Psoas muscle (tissue), 8 donors: ENCODE measurements around the gene THSD1. TPM values are rescaled to one million over a fixed set of nuclear protein-coding genes. Genes with fewer than 3 reads are reported as not detected.

Experiments
- ATAC-seq, 4 donors: fragments of 200-7000 bp; cut with Tn5 transposase; one replicate each; pipeline ENCODE4 v1.9.1; 2020; ENCODE audit warnings: moderate library complexity in 3 of 4, mild to moderate bottlenecking in 2 of 4
- DNase-seq, 2 donors: peaks; one replicate each; pipeline ENCODE4 v3.0.0-alpha.2; 2020
- H3K27ac ChIP-seq: fragments of 200-600 bp; one replicate; pipeline ENCODE4 v1.8.0; 2022
- H3K27me3 ChIP-seq, 3 donors: fragments of 200-600 bp in 1 of 3; one replicate each; pipeline versions ENCODE4 v1.6.1 to v1.8.0; 2013 to 2022; ENCODE audit warnings: low read length in 2 of 3, mild to moderate bottlenecking in 2 of 3, moderate library complexity in 1 of 3; ENCODE audit not compliant: insufficient read depth in 3 of 3
- H3K36me3 ChIP-seq, 2 donors: fragments of 200-600 bp in 1 of 2; one replicate each; pipeline versions ENCODE4 v1.6.1 to v1.8.0; 2013 to 2022; ENCODE audit warnings: low read depth in 1 of 2, mild to moderate bottlenecking in 1 of 2, moderate library complexity in 1 of 2; ENCODE audit not compliant: insufficient read depth in 1 of 2
- H3K4me1 ChIP-seq: fragments of 200-600 bp; one replicate; pipeline ENCODE4 v1.8.0; 2022
- H3K4me3 ChIP-seq: fragments of 200-600 bp; one replicate; pipeline ENCODE4 v1.8.0; 2022; ENCODE audit warnings: mild to moderate bottlenecking
- H3K9me3 ChIP-seq: fragments of 200-600 bp; one replicate; pipeline ENCODE4 v1.8.0; 2022
- WGBS, 3 donors: extraction: QIAGEN DNeasy Blood & Tissue Kit; methylation state at CpG; one replicate each; pipeline versions ENCODE4 v1.1.6 to v1.1.7; 2013; 5-methylcytosine and 5-hydroxymethylcytosine counted together
- intact Hi-C, 2 donors: fragments of 100-400 bp; cut with DNase I; formaldehyde crosslinking; loops; one replicate each; pipeline versions ENCODE4 v1.11.0 to v1.14.2; 2022
- polyA plus RNA-seq, 3 donors: library from polyadenylated mRNA; stranded (reverse); fragments of 200-250 nt; gene quantifications; one replicate each; pipeline ENCODE4 v1.2.3, GENCODE V29; 2013
- total RNA-seq, 4 donors: library from RNA; stranded (reverse); fragmentation: NEBNext Ultra II Directional in 2 of 4; extraction: Animal tissue kit (Norgen Biotek cat#: 25700) in 2 of 4; gene quantifications; one replicate each; pipeline versions ENCODE4 v1.2.1 to v1.2.4, GENCODE V29; 2021 to 2023
- TF ChIP-seq, protein P1 (sequence below): fragments of 200-600 bp; IDR thresholded peaks from one replicate; pipeline ENCODE4 v1.8.0; 2022; ENCODE audit warnings: antibody characterized with exemption
- donor health status: healthy with polysubstance abuse.
- donor health status: DM: no; HTN: no; CAD: no; lungs with moderate emphysema.
- donor health status: Bipolar disorder and iron deficiency.
- donor health status: healthy.
- donor health status: DM: yes; HTN: yes; CAD: no.
- donor health status: DM: no; HTN: no; CAD: no.
- donor health status: DM: no; HTN: no; CAD: no.
- donor health status: DM: yes; HTN: yes; CAD: no.

THSD1 gene
- total and polyA plus RNA-seq, 7 donors = 2.0 to 5.6 (median 3.2) TPM

DNA sequence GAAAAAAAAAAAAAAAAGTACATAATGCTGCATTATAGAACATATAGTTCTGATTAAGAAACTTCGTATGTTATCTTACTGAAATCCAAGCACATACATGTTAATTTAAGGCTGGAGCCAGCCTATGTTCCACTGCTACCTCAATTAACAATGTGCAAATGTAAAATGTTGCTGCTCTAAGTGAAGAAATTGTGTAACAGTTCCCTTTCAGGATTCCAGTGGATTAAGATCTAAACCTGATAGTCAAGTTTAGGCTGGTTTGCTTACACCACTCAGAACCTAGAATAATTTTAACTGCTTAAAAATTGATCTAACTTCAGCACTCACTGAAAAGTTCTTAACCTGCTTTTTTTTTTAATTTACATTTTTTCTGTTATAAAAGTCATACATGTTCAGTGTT lies 40.3 kb upstream of the THSD1 start:
- H3K36me3 ChIP-seq = peaks cover 0 to 14% of the 10 kb centered on the region in 2 donors
- no peaks in the 10 kb centered on the region for H3K27me3 ChIP-seq
- intact Hi-C loops = no loop called here
- H3K9me3 ChIP-seq = no peaks in the 10 kb centered on the region
- no peak for ATAC-seq
- DNase-seq = no peak
- no peak overlapping the region for H3K4me3 ChIP-seq
- no peak overlapping the region for H3K27ac ChIP-seq
- H3K4me1 ChIP-seq = peaks cover 24% of the 10 kb centered on the region
- TF ChIP-seq, protein P1, sequence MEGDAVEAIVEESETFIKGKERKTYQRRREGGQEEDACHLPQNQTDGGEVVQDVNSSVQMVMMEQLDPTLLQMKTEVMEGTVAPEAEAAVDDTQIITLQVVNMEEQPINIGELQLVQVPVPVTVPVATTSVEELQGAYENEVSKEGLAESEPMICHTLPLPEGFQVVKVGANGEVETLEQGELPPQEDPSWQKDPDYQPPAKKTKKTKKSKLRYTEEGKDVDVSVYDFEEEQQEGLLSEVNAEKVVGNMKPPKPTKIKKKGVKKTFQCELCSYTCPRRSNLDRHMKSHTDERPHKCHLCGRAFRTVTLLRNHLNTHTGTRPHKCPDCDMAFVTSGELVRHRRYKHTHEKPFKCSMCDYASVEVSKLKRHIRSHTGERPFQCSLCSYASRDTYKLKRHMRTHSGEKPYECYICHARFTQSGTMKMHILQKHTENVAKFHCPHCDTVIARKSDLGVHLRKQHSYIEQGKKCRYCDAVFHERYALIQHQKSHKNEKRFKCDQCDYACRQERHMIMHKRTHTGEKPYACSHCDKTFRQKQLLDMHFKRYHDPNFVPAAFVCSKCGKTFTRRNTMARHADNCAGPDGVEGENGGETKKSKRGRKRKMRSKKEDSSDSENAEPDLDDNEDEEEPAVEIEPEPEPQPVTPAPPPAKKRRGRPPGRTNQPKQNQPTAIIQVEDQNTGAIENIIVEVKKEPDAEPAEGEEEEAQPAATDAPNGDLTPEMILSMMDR = no peak
- 90 to 100% (median 94%) methylated on average over 1 of the region's 1 CpG for WGBS, 3 donors

DNA sequence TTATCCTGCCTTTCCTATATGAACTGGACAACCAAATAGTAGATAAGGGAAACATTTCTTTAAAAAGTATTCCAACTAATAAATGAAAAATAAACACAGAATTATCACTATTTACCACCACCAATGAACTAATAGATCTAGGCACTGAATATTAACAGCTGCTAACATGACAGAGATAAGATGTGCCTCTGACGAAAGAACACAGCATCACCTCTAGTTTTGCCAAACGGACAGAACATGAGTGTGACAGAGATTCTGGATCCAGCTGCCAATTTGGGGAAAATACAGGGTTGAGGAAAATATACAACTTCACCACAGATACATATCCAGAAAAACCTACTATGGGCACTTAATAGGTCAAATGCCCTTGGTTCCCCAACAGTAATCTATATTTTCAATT lies 26.5 kb upstream of the THSD1 start:
- ATAC-seq = no peak
- Histone ChIP-seq H3K36me3 (peaks cover 0 to 95% of the 10 kb centered on the region in 2 donors), H3K27me3 (no peaks in the 10 kb centered on the region), H3K4me1 (no peaks in the 10 kb centered on the region), H3K27ac (no peak overlapping the region), H3K9me3 (no peaks in the 10 kb centered on the region), H3K4me3 (no peak overlapping the region)
- intact Hi-C loops = no loop called here
- TF ChIP-seq, protein P1 = no peak
- 59 to 80% (median 72%) methylated on average over 2 of the region's 2 CpGs for WGBS, 3 donors
- no peak for DNase-seq

DNA sequence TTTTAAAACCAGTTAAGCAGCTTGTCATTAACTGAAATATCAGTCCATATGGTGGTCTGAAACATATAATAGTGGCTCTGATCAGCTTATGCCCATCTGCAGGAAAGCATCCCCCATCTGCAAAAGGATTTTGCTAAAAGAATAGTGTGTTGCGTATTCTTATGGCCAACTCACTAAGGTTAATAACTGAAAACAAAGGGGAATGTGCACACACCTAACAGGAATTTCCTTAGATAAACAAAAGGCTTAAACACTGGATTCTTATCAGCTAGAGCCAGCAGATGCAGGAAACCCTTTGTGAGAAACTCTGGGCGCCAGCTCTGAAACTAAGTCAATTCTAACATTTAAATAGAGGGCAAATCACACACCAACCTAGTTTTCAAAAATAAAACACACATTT lies 22.3 kb upstream of the THSD1 start:
- H3K27me3 ChIP-seq = no peaks in the 10 kb centered on the region
- TF ChIP-seq, protein P1 = no peak
- H3K9me3 ChIP-seq = no peaks in the 10 kb centered on the region
- intact Hi-C loops = no loop called here
- WGBS, 3 donors = 79 to 90% (median 83%) methylated on average over 2 of the region's 2 CpGs
- no peaks in the 10 kb centered on the region for H3K4me1 ChIP-seq
- no peak for DNase-seq
- ATAC-seq = peak in 2 of 4 donors; percentile 28 to 36
- peaks cover 0 to 95% of the 10 kb centered on the region in 2 donors for H3K36me3 ChIP-seq
- no peak overlapping the region for H3K27ac ChIP-seq
- H3K4me3 ChIP-seq = no peak overlapping the region

DNA sequence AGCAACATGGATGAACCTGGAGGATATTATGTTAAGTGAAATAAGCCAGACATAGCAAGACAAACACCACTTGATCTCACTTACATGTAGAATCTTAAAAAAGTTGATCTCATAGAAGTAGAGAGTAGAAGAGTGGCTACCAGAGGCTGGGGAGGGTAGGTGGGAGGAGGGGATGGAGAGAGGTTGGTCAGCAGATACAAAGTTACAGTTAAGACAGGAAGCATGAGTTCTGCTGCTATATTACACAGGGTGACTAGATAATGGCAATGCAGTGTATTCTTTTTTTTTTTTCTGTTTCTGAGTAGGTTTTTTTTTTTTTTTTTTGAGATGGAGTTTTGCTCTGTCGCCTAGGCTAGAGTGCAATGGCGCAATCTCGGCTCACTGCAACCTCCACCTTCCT lies 15.2 kb upstream of the THSD1 start:
- H3K36me3 ChIP-seq = peaks cover 0 to 100% of the 10 kb centered on the region in 2 donors
- DNase-seq (no peak), ATAC-seq (no peak)
- WGBS, 3 donors = 93 to 100% (median 95%) methylated on average over 3 of the region's 3 CpGs
- H3K4me1 ChIP-seq = no peaks in the 10 kb centered on the region
- no peaks in the 10 kb centered on the region for H3K27me3 ChIP-seq
- TF ChIP-seq, protein P1 = no peak
- intact Hi-C loops = no loop called here
- no peaks in the 10 kb centered on the region for H3K9me3 ChIP-seq
- no peak overlapping the region for H3K27ac ChIP-seq
- no peak overlapping the region for H3K4me3 ChIP-seq

DNA sequence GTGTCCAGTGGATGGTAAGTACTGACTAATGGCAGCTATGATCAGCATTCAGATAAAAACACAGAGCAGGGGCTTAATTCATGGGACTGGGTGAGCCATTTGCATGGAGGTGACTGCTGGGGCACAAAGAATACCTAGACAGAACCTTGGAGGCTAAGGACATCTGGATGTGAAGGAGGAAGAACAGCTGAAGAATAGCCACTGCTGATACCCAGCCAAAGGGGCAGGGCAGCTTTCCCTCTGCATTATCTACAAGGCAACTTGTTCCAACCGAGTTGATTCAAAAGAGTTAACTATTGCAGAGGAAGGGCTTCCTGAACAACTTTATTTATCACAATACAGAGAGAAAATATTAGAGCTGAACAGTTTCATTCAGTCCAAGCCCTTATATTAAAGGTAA lies 13.1 kb upstream of the THSD1 start:
- no peak overlapping the region for H3K4me3 ChIP-seq
- H3K9me3 ChIP-seq = no peaks in the 10 kb centered on the region
- no peaks in the 10 kb centered on the region for H3K27me3 ChIP-seq
- intact Hi-C loops = no loop called here
- peaks cover 3 to 100% of the 10 kb centered on the region in 2 donors for H3K36me3 ChIP-seq
- no peak overlapping the region for H3K27ac ChIP-seq
- TF ChIP-seq, protein P1 = no peak
- H3K4me1 ChIP-seq = no peaks in the 10 kb centered on the region
- ATAC-seq (no peak), DNase-seq (no peak)
- WGBS, 3 donors = 12 to 17% (median 16%) methylated on average over 1 of the region's 1 CpG
